Tongue (tissue), 2 donors: ENCODE results near the gene TPPP2. TPM values are rescaled to one million over a fixed set of nuclear protein-coding genes. Genes with fewer than 3 reads are reported as not detected.

Experiments
- DNase-seq: peaks from one replicate; pipeline ENCODE4 v3.0.0-alpha.2; 2015
- total RNA-seq: library from RNA; depleted of rRNA; stranded (reverse); fragments of >200 nt; gene quantifications from one replicate; pipeline ENCODE4 v1.2.3, GENCODE V29; 2014

The TPPP2 gene
- total RNA-seq, 1 donor from 2014 or later: not detected

DNA sequence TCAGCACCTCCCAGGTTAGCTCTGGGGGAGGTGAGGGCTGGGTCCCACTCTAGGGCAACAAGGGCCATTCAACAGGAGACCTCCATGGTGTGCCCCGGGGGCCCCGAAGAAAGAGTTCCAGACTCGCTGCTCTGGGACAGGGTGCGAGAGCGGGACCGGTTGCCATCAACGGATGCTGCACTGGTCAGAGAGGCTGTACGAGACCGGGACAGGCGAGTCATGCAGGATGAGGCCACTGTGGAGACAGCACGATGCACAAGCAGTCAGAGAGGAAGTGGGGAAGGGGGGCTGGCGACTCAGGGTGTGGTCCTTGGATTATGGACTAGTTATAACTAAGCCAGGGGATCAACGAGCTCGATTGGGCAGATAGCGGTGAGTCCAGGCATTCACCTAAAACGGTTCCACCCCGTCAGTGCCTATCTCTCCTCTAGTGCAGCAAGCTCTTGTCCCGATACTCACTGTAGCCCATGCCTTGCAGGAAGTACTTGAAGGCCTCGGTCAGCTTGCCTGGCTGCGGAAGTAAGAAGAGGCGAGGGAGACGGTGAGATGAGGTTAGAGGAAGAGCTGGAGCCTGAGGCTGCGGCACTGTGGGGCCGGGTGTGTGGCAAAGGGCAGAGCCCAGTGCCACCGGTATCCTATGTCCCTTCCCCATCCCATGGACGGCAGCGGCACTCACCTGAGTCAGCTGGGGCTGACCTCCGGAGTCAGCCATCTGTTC, 12.3 kb upstream of the TPPP2 start:
- no peak for DNase-seq

DNA sequence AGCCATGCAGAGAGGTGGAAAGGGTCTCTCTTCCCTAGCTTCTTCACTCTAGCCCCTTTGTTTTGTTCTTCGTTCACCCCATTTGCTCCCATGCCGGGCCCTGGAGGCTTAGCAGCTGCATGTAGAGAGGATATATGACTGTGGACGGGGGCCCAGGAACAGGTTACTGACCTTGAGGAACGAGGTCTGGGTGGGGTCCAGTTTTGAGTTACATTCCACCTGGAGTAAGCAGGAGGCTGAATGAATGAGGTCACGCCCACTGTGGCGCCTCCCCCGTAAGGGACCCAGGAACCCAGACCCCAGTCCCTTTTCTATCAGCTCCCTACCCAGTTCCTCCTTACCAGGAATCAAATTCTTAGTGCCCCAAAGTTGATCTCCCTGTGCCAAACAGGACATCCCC, 11.7 kb upstream of the TPPP2 start:
- DNase-seq: no peak

DNA sequence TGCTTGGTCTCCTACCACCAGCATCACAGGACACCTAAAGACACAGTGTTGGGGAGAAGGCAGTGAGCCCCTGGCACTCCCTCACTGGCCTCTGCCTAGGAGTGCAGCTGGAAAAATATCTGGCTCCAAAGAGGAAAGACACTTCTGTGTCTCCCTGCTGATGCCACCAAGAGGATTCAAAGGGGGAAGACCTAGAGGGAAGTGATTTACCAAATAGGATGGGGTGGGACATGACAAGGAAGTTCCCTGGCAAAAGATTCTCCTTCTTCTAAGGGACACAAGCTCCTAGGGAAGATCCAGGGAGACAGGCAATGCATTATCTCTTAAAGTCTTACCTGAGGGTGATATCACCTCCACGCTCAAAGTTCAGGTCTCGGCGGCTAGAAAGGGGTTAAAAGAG, 11.2 kb upstream of the TPPP2 start:
- no peak for DNase-seq

DNA sequence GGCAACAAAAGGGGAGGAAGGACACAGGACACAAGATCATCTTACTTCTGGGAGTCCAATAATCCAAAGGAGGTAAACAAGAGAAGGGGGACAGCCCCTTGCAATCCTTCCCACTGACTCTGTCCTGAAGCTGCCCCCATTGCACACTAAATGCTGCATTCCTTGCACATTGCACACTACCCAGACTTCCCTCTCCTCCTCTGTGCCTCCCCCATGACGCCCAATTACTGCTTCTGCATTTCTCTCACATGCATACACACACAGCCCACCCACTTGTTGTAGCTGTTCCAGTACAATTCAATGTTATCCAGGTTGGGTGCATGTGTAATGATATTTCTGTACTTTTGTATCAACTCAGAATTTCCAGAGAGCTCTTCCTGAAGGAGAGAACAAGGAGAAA, 10.7 kb upstream of the TPPP2 start:
- DNase-seq: no peak

DNA sequence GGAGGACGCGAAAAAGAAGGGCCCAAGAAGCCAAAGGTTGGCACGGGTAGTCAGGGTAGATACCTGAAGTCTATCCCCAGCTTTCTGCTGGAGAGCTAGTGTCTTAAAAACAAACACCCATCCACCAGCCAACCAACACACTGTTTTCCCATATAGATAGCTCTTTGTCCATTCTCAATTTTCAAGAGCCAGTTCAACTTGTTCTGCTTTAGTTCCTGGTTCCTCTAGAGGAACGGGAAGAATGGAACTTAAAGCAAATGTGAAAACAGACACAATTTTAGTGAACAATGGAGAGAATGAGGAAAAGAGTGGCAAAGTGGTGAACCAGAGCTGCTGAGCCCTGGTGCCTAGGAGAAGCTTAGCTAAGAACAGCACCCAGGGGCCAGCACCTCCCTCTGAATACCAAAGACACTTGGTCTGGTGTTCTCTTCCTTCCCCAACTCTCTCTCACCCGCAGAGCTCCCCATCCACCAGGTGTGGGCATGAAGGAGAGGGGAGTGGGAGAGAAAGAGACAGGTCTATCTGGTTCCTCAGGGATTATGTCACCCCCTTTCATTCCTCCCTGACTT, 9.0 kb upstream of the TPPP2 start:
- no peak for DNase-seq

DNA sequence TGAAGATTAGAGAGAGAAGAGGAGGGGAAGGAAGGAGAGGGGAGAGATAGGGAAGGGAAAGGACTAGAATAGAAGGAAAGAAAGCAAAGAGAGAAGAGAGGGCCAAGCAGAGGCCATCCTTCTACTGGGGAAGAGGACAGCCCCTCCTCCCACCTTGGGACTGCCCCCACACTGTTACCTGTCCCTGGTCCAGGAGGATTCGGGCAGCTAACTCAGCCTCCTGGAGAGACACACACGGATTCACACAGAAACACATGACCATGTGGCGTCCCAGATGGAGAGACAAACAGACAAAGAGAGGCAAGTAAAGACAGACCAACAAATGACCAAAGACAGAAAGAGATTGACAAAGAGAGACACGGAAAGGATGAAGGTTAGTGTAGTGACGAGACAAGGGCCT, 7.3 kb upstream of the TPPP2 start:
- no peak for DNase-seq

DNA sequence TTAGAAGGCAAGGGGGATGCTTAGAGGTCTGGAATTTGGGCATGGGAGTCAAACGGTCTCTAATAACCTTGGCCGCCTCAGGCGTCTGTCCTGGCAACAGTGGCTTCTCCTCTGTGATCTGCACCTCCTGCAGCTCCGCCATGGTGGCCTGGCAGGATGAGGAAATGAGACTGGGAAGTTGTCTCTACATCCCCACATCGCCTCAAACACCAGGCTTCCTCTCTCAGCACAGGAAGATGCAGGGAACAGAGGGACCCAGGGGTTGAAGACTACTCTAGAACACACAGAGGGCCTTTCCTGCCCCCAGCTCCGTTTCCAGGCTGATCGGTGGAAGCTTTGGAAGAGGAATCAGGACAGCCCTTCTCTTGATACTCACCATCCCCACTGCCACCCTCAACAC, 6.8 kb upstream of the TPPP2 start:
- no peak for DNase-seq

DNA sequence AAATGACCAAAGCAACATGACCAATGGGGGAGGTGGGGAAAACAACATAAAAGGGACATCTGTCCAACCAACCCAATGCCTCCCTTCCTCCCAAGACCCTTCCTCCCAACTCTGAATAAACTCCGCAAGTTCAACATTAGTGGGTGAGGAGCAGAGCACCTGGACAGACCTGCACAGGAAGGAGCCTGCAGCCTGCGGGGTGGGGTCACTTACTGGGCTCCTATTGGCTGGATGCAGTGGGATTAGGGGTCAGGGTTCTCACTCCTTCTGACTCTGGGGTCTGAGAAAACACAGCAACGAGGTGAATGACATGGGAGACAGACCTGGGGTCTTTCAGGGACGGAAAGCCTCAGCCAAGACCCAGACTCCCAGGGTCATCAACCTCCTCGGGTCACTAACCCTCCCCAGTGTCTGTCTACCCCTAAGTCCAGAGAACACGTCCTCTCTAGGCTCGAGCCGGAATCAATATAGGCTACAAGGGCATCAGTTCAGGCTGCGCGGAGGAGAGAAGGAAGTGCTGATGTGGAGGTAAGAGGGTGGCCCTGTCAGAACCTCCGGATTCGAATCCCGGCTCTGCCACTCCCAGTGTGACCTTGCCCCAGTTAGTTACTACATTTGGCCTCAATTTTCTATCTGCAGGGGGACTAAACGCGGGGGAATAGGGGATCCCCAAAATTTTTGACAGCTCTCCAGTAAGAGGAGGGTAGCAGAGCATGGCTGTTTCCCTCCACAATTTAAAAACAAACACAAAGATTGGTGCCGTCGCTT, 6.0 kb upstream of the TPPP2 start:
- DNase-seq: no peak

DNA sequence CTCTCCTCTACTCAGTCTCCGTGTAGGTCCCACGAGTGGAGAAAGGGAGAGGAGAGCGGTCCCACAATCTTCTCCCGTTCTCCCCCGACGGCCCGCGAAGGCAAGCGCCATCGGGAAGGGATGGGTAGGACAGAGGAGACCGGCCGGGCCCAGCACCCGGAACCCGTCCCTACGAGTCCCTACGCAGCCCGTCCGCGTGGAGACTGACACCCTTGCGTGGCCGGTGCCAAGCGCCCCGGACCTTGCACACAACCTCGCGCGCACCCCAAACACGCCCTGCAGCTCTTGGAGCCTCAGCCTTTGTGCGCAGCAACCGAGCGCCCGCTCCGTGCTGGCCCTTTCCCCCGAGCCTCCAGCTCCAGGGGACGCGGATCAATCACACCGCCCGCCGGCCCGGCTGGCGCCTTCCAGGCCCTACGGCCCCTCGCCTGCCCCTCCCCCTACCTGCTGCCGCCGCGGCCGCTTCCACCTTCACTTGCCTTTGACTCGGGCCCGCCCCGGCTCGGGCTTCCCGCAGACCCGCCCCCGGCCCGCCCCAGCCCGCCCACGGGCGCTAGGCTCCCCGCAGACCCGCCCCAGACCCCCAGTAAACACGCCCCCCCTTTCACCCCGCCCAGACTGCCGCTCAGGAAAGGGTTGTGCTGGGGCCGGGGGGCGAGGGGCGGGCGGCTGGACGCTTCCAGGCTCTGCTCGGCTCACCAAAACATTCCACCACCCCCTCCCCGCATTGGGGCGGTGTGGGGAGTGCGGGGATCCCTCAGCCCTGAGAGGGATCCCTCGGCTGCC, 5.2 kb upstream of the TPPP2 start, which contains the start of gene NDRG2:
Gene NDRG2 (minus strand): TSS at position 477 of the 786 bp plus-strand sequence. CDS start 1,746 bp downstream, outside the sequence.
- peak; percentile 91 for DNase-seq

DNA sequence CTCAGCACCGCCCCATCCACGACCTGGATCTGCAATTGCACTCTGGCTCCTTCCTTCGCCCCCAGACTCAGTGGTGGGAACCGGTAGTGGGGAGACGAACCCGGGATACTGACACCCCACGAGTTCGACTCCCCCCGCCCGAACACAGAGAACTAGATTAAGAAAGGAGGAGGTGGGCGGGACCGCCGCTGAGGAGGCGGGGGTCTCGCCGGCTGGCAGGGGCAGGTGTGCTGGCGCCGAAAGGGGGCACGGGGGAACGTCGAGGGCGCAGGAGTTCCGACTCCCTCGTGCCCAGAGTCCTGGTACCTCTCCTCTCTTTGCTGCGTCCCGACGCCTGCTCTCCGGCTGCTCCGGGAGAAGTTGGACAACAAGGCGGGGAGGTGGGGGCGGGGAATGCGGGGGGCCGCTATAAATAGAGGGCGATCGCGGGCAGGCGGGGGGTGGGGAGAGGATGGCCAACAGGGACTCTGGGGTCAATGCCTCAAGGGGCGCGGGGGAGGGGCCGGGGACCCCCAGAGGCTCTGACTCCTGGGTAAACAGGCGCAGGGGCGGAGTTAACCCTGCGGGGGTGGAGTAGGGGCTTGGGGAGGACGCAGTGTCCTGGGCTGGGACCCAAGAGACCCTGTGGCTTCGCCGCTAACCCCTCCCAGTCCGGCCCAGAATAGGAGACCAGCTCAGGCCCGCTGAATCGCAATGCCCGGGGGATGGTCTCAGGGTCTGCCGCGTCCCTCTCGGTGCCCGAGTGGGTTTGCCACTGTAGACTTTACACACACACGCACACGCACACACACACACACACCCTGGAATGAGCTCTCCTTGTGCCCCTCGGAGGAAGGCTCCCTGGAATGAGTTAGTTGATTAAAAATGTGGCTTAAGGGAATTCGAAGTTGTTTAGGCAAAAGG, 4.4 kb upstream of the TPPP2 start:
- peak; percentile 76 for DNase-seq

DNA sequence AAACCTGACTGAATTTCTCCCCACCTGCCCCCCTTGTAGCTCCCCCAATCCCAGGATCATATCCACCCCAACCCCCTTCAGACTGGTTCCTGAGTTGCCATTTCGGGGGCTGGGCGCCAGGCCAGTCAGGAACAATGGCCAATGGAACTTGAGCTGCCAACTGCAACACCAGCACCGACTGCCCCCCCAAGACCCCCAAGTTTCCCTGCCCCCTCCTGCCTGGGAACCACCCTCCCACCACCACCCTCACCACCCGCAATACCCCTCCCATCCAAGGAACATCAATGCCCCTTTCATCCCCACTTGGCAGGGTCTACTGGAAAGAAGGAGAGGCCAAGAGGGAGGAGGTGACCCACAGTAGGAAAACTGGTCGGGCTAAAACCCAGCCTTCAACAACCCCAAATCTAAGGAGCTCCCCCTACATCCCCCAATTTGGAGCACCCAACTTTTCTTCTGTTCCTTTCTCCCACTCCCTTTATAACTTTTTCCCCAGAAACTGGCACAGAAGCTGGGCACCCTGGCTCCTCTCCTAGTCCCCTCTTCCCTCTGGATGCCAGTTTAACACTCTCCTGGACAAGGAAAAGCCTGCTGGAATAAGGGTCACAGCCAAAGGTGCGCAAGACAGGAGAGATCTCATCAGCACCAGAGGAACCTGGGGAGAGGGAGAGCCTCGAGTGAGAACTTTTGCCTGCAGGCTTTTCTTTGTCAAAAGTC, 3.6 kb upstream of the TPPP2 start:
- DNase-seq: peak; percentile 78

DNA sequence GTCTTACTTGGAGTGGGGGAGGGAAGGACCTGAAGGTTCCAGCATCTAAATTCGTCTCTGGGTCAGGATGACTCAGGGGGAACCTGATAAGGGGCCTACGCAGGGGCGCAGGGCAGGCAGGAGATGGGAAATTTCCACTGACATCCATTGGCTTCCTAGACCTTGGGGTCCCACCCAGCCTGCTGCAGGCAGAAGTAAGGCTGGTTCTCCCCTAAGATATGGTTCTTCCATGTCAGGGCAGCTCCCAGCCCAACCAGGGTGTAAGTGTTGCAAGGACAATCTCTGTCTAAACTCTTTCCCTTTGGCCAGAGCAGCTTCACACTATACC, 3.1 kb upstream of the TPPP2 start:
- no peak for DNase-seq

DNA sequence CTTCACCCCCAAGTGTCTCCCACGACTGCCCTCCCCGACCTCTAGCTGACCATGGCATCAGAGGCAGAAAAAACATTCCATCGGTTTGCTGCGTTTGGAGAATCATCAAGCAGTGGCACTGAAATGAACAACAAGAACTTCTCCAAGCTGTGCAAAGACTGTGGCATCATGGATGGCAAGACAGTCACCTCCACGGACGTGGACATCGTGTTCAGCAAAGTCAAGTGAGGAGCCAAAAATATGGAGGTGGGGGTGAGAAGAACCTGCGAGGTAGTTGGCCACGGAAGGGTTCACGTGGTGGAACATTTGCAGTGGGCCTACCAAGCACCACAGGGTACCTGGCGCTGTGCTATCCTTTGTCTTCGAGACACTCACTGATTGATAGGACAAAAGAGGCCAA, 514 bp downstream of the TPPP2 start:
- DNase-seq: no peak

DNA sequence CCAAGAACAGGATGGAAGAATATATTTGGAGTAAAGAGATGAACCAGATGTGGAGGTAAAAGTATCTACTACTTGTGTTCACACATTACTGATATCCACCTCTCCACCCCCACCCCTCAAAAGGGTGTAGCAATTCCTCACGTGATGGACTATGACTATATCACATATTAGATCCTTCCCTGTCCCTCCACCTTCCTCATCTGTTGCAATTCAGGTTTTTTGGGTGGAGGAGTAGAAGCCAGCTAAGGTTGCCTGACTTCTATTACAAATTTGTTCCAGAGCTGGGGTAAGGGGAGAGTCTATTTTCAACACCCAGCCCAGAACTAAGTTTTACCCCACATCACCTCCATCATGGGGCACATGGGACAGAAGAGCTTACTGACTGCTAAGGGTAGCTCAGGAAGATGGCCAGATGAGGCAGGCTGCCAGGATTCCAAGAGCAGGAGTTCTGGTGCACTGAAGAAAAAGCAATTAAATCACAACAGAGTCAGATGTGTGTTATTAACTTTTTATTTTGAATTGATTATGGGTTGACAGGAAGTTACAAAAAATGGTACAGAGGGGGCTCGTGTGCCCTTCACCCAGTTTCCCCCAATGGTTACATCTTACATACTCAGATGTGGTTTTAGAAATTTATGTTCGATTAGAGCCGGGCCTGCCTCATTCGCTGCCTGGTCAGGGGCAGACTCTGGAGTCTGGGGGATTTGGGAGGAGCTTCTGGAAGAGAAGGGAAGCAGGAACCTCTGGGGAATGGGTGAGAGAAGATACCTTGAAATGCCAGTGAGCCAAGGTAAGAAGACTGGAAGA, 2.5 kb downstream of the TPPP2 start:
- DNase-seq: no peak

DNA sequence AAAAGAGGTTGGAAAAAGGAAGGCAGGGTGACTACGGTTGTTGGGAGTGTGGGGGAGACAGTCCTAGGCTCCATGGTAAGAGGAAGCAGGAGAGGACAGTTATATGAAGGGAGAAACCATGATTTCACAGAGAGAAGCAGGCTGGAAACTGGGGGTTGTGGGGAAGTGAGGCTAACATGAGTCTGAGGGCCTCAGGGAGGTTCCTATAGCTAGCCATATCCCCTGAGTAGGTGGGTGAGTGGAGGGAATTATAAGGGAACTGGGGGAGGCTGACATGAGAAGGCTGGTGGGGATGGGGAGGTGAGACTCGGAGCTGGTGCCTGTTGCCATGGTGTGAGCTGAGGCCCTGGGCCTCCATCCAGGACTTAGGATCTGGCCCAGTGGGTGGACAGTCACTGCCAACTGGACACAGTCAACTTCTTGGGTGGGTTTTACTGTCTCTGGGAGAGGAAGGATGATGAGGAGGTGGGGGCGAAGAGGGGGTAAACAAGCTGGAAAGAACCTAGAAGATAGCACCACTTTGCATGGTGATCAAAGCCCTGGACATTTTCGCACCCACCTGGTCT, 3.2 kb downstream of the TPPP2 start:
- no peak for DNase-seq

DNA sequence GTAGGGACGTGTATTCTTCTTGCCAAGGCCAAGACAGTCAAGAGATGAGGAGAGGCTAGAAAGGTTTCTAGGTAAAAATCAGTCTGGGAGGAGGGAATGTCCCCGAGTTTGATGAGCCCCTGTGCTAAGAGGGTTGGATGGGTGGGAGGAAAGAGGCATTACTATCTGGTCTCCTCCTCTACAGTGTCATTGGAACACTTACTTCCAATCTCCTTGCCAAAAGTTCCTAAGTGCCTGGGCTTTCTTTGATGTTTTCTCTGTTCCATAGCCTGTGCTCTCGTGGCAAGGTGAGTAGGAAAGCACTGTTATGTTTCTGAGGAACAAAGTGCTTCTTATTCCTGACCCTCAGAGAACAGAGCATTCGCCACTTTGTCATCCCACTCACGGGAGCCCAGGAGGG, 4.7 kb downstream of the TPPP2 start, which contains the start of gene RNASE13:
Gene RNASE13 (minus strand): TSS at position 101 of the 400 bp plus-strand sequence. CDS start 519 bp downstream, outside the sequence.
- DNase-seq: no peak

DNA sequence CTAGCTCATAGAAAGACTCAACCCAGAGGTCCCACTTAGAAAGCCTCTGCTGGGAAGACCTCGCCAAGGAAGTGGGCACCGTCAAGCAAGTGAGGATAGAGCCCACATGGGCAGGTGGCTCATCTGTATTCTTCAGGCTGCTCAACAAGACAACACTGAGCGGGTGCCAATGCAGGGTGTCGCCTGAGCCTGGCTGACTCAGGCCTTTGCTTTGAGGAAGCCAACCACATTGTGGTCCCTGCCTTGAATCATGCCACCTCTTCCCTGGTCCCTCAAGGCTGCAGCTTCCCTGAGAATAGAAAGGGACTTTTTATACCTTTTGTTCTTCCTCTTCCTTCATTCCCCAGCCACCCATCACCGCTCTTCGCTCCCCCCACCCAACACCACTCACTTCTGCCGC, 6.7 kb downstream of the TPPP2 start:
- no peak for DNase-seq

DNA sequence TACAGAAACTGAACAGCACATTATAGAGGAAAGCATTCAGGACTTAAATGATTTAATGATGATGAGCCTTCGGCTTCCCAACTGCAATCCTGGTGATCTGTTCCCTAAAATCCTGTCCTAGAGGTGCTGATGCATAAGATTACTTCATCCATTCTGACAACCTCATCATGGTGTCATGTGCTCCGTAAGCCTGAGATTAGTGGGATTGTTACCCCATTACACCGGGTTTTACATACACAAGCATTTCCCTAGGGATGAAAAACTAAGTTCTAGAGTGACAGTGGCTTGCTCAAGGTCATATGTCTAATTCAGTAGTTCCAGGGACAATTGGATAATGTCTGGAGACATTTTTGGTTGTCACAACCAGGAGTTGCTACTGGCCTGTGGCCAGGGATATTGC, 7.1 kb downstream of the TPPP2 start:
- DNase-seq: no peak
